GM12891 (cell line): Measurements from ENCODE around the gene HAPLN2.
"Not testable (repeated sequence)": the region's sequence is repeated elsewhere in the genome, so short reads cannot be mapped to it uniquely, and the experiment has no call there.

Experiments used
- DNase-seq: peaks from one replicate; pipeline ENCODE4 v3.0.0; 2011; ENCODE audit warnings: low spot score; ENCODE audit not compliant: insufficient read length
- FAIRE-seq: peaks from 2 replicates; lab custom pipeline; 2011; peaks lifted over from hg19 to GRCh38; lab: Jason Lieb, UNC
- PAX5 ChIP-seq: IDR thresholded peaks from 2 replicates; pipeline ENCODE4 v1.6.1; 2011; ENCODE audit warnings: low read length, moderate library complexity, mild to moderate bottlenecking; ENCODE audit not compliant: insufficient read depth, severe bottlenecking
- POLR2A ChIP-seq: IDR thresholded peaks from 2 replicates; pipeline ENCODE4 v1.6.1; 2011; ENCODE audit warnings: low read depth, low read length, control low read depth
- POLR2AphosphoS5 ChIP-seq: IDR thresholded peaks from 2 replicates; pipeline ENCODE4 v1.6.1; 2011; ENCODE audit warnings: low read depth, low read length, control low read depth
- POU2F2 ChIP-seq: IDR thresholded peaks from 2 replicates; pipeline ENCODE4 v1.6.1; 2011; ENCODE audit warnings: low read depth, mild to moderate bottlenecking, control low read depth, low read length, moderate library complexity
- SPI1 ChIP-seq: IDR thresholded peaks from 2 replicates; pipeline ENCODE4 v1.6.1; 2011; ENCODE audit warnings: low read depth, low read length, control low read depth
- TAF1 ChIP-seq: IDR thresholded peaks from 2 replicates; pipeline ENCODE4 v1.6.1; 2011; ENCODE audit warnings: low read depth, low read length, control low read depth

HAPLN2 gene

DNA sequence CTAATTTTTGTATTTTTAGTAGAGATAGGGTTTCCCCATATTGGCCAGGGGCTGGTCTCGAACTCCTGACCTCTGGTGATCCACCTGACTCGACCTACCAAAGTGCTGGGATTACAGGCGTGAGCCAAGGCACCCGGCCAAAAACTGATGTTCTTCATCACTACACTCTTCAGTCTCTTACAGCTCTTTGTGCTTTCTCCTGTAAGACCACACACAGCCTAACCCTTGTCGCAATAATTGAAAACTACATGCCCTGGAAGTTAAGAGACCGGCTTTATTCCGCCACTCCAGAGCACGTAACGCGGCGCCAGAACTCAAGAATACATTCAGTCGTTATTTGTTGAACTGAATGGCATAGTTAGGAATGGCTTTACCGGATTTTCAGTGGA is 18.5 kb upstream of the HAPLN2 start:
- no peak for TF ChIP-seq TAF1
- no peak for TF ChIP-seq POLR2A
- TF ChIP-seq POU2F2, result no peak
- no peak for TF ChIP-seq SPI1
- TF ChIP-seq PAX5, result no peak
- no peak for TF ChIP-seq POLR2AphosphoS5
- no peak for FAIRE-seq
- no peak for DNase-seq

- FAIRE-seq (peak; percentile 76), DNase-seq (no peak)
- TF ChIP-seq PAX5 (no peak), POLR2AphosphoS5 (peak; percentile 90), POU2F2 (peak; percentile 75), POLR2A (peak; percentile 91), SPI1 (no peak), TAF1 (peak; percentile 97)
These were observed 17.9 kb upstream of the HAPLN2 start, which contains the start of gene GPATCH4 for GRCh38 chr1:156601122-156601830. GPATCH4 (minus strand) TSS chr1:156601479.

- no peak for FAIRE-seq
- DNase-seq, result no peak
- TF ChIP-seq POLR2A (no peak), PAX5 (peak; percentile 24)
These were observed 17.3 kb upstream of the HAPLN2 start for GRCh38 chr1:156601892-156602291.

DNA sequence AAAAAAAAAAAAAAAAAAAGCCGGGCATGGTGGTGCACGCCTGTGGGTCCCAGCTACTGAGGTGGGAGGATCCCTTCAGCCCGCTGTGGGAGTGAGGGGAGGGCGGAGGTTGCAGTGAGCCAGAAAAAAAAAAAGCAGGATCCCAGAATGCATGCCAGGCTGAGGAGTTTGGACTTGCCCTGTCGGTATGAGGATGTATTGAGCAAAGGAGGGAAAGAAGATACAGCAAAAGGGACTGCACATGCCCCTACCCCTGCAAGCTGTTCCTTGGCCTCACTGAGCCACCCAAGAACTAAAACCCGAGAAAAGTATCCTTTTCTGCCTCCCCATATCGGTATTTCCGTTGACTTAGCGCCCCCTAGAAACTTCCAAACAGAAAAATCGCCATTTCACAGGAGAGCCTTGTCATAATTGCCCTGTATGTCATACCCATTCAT is 16.6 kb upstream of the HAPLN2 start:
- no peak for DNase-seq
- TF ChIP-seq POLR2AphosphoS5 (no peak), PAX5 (no peak), TAF1 (no peak), POU2F2 (no peak), POLR2A (no peak), SPI1 (no peak)
- FAIRE-seq, result no peak

DNA sequence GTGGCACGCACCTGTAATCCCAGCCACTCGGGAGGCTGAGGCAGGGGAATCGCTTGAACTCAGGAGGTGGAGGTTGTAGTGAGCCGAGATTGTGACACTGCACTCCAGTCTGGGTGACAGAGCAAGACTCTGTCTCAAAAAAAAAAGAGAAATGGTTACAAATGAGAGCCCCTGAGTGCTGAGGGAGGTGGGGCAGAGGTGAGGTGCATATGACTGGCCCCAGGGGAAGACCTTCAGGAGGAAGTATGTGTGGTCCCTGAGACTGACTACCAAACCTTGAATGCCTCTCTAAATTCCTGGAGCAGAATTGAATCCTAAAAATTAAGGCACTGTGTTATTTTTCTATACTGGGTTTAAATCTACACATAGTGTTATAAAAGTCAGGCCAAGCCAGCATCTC is 11.9 kb upstream of the HAPLN2 start:
- FAIRE-seq, DNase-seq: not testable (repeated sequence)

- no peak for TF ChIP-seq SPI1
- FAIRE-seq (peak; percentile 90), DNase-seq (no peak)
These were observed 11.1 kb upstream of the HAPLN2 start for GRCh38 chr1:156608036-156608674.

GRCh38 chr1:156608981-156609380 is 10.2 kb upstream of the HAPLN2 start:
- DNase-seq (no peak), FAIRE-seq (peak; percentile 69)
- no peak for TF ChIP-seq POLR2A
- TF ChIP-seq PAX5, result no peak
- TF ChIP-seq TAF1, result no peak
- TF ChIP-seq POU2F2, result 0 out of 2 replicates have a peak, but pooled peaks have one; percentile 22

DNA sequence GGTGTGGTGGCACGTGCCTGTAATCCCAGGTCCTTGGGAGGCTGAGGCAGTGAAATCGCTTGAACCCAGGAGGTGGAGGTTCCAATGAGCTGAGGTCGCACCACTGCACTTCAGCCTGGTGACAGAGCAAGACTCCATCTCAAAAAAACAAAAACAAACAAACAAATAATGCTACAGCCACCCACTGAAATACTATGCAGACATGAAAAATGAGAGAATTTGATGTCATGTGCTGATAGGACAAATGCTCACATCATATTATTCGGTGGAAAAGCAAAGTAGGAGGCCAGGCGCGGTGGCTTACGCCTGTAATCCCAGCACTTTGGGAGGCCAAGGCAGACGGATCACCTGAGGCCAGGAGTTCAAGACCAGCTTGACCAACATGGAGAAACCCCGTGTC is 9.1 kb upstream of the HAPLN2 start:
- DNase-seq, FAIRE-seq: not testable (repeated sequence)

GRCh38 chr1:156612666-156613065 is 6.5 kb upstream of the HAPLN2 start:
- FAIRE-seq, result no peak
- no peak for TF ChIP-seq POU2F2
- no peak for TF ChIP-seq SPI1
- no peak for TF ChIP-seq POLR2AphosphoS5
- no peak for TF ChIP-seq POLR2A
- no peak for TF ChIP-seq TAF1
- TF ChIP-seq PAX5, result no peak
- no peak for DNase-seq

DNA sequence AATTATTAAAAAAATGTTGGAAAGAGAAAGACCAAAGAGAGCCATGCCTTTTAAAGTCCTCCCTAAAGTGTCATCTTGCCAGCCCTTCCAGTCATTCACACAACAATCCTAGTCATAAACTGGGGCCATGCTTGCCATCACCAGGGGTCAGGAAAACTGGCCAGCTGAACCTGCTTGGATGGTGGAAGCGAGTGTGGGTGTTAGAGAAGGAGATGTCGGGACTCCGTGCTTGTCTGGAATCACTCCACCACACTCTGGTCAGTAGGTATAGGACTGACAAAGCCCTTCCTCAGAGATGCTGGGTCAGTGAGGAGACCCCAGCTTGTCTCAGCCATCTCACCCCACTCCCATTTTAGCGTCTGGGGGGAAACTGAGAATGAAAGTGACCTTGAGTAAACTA is 3.3 kb upstream of the HAPLN2 start:
- DNase-seq, result no peak
- FAIRE-seq, result no peak
- TF ChIP-seq PAX5 (no peak), POLR2AphosphoS5 (no peak), TAF1 (no peak), SPI1 (no peak), POLR2A (no peak), POU2F2 (no peak)

DNA sequence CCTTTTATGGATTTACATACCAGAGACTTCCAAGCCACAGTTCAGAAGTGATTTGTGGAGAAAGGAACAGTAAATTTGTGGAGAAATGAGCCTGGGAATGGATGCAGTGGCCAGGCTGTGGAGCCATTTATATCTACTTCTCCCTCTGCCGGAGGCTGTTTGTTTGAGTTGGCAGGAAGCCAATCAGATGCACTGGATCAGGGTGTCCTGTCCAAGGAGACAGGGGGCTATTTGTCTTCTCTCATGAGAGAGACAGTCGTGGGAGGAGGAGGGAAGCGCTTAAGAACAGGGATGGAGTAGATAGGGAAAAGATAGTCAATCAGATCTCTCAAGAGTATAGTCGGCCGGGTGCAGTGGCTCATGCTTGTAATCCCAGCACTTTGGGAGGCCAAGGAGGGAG is 2.8 kb upstream of the HAPLN2 start:
- FAIRE-seq (no peak), DNase-seq (no peak)
- TF ChIP-seq POLR2A (no peak), TAF1 (no peak), PAX5 (no peak), POLR2AphosphoS5 (no peak), POU2F2 (no peak), SPI1 (no peak)
